Left renal pelvis (tissue), 4 donors: ENCODE data around the gene GRWD1. TPM values are rescaled to one million over a fixed set of nuclear protein-coding genes. Genes with fewer than 3 reads are reported as not detected.

Experiments used
- DNase-seq, 4 donors: peaks; one replicate each; pipeline ENCODE4 v3.0.0-alpha.2; 2013; ENCODE audit warnings: low read depth in 4 of 4, low spot score in 3 of 4
- polyA plus RNA-seq, 4 donors: library from polyadenylated mRNA; unstranded; fragments of 120-200 nt; gene quantifications; one replicate each; pipeline ENCODE4 v1.2.1, GENCODE V29; 2013; ENCODE audit not compliant: insufficient read length in 4 of 4

GRWD1 gene
- polyA plus RNA-seq, 4 donors: 18.0 to 28.1 (median 24.7) TPM

DNA sequence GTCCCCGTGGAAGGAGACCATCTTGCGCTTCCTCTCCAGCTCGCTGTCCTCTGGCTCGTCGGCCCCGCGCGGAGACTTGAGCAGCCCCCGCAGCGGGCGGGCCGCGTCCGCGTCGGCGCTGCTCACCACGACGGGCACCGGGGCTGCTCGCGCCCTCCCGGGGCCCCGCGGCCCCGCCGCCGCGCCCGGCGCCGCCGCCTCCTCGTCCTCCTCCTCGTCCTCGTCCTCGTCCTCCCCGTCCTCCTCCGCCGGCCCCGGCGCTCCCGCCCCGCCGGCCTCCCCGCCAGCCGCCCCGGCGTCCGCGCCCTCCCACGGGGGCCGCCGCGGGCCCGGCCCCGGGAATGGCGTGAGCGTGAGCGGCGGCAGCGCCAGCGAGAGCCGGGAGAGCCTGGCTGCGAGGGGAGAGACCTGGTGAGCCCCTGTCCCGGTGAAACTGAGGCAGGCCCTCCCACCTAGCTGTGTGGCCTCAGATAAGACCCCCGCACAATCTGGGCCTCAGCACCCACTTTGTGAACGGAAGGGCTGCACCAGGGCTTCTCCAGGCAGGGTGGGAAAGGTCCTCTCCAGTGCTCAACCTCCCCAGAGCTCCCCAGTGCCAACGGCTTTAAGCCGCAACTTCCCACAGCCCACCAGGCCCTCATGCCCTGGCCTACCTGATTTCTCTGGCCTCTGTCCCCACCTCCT lies 48.1 kb downstream of the GRWD1 start:
- DNase-seq: no peak

DNA sequence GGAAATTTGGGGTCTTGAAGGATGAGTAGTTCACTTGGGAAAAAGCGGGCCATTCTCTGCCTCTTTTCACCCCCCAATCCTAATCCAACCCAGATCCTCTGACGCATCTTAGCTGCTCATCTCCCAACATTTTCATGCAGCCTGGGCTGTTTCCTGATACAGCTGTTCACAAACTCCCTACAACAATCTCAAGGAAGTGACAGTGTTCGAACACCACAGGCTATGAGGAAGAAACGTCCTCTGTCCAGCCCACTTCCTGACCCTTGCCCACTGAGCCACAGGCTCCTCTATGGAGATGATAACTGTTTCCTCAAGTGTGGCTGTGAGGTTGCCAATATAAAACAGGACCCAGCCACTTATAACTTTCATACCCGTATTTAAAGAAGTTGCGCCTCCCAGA lies 49.6 kb downstream of the GRWD1 start:
- DNase-seq: no peak

DNA sequence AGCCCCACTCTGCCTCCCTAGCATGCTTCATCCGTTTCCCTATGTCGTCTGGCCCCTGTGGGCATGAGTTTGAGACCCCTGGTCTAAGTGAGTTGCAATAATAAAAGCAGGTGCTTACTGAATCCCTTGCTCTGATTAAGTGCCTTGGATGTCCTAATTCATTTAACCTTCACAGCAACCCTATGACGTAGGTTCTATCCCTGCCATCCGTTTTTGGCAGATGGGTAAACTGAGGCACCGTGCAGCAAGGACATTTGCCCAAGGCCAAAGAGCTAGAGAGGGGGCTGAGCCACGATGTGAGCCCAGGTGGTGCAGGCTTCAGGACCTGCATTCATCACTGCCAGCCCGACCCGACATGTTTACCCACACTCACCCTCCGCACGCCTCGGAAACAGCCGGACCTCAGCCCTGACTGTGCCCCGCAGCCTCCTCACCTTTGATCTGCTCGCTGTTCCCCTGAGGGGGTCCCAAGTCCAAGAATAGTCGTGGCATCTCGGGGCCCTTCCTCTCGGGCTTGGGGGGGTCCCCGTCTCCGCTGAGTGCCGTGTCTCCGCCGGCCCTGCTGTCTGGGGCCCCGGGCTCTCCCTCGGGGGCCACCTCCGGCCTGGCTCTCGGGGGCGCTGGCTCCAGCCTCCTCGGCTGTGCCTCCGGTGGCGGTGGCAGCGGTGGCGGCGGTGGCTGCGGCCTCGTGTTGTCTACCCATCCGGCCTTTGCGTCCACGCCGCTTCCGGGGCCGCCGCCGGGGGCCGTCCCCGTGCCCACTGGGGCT lies 51.4 kb downstream of the GRWD1 start:
- no peak for DNase-seq

DNA sequence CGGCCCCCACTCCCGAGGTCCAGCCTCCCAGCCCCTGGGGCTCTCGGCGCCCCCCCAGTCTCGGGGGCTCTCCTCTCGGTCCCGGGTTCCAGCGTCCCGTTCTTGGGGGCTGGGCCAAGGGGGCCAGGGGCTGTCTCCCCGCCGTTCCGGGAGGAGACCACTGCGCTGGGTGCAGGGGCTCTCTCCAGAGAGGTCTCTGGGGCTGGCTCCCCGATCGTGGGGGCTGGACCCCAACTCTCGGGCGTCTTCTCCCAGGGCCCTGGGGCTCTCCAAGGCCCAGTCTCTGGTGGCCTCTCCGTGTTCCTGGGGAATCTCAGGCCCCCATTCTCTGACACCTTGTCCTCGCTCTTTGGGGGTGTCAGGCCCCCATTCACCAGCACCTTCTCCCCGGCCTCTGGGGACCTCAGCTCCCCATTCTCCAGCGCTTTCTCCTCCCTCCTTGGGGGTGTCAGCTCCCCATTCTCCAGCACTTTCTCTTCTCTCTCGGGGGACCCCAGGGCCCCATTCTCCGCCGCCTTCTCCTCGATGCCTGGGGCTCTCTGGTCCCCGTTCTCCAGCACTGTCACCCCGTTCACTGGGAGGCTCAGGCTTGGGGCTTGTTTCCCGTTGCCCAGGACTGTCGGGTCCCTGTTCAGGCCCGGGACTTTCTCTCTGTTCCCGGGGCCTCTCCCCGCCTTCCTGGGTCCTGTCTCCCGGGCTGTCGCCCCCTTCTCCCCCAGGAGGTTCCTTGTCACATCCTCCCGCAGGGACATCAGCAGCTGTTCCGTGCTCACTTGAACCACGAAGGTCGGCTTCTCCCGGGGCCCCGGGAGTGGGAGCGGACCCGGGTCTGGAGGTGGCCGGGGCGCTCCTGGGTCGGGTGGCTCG lies 52.2 kb downstream of the GRWD1 start:
- no peak for DNase-seq

DNA sequence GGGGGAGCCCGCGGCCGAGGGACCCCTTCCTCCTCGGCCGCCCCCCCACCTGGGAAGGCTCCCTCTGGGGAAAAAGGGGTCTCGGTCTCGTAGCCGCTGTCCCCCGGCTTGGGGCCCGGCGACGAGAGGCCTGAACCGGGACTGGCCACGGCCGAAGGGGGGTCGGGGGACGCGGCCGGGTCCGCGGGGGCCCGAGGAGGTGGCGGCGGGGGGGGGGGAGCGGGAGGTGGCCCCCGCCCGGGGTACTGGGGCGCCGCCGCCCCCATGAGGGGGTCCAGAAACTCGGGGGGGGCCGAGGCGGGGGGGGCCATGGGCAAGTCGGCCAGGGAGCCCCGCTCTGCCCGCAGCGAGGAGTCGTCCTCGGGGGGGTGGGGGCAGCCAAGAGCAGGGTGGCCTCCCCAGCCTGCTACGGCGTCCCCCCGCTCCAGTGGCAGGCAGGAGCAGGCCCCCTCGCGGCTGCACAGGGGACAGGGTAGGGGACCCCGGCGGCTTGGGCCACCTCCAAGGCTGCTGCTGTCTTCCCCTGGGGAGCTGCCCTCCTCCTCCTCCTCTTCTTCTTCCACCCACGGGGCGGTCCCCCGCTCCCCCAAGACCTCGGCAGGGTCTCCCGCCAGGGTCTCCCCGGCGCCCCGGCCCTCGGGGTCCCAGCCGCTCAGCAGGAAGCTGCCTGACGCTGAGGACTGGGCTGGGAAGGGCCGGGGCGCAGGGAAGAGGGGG lies 53.0 kb downstream of the GRWD1 start:
- no peak for DNase-seq

DNA sequence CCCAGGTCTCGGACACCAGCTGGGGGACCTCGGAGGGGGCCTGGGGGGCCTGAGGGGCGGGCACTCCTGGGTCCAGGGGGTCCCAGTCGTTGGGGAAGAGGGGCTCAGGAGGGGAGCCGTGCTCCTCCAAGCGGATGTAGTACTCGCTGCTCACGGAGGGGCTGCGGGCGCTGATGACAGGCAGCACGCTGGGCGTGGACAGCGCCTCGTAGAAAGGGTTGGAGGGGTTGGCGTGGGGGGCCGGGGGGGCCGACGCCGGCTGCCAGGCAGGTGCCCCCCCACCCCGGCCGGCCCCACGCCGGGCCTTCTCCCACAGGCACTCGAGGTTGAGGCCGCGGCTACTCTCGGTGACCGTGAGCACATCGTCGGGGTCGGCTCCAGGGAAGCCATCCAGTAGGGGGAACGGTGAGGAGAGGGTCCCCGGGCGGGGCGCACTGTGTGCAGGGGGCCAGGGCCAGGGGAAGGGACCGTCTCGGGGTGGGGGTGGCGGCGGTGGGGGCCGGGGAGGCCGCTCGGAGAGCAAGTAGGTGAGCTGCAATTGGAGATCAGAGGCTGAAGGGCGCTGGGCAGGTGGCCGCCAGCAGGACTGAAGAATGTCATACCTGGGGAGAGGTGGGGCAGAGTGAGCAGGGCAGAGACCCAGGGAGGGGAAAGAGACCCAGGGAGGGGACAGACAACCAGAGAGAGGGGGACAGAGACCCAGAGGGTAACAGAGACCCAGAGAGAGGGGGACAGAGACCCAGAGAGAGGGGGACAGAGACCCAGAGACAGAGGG lies 53.7 kb downstream of the GRWD1 start:
- no peak for DNase-seq

DNA sequence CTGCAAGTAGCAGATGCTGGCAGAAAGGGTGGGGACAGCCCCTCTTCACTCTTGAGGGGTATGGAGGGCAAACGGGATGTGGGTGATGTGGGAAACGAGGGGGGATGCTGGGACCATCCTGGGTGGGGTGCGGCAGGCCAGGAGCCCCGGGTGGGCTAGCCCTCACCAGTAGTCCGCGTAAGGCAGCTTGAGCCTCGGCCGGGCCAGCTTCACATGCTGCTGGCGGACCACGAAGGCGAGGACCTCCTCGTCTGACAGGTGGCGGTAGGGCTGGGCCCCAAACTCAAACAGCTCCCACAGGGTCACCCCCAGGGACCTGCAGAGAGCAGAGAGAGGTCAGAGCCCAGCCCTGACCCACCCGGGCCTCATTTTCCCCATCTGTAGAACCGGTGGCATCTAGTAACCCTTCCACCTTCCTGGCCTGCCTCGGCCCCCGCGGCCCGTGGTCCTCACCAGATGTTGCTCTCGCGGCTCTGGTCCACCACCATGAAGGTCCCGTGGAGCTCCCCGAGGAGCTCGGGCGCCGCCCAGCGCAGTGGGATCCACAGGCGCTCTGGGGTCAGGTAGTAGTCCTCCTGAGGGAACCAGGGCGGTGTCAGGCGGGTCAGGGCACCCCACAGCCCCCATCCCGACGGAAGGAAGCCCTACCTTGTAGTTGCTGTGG lies 55.2 kb downstream of the GRWD1 start:
- DNase-seq: no peak

DNA sequence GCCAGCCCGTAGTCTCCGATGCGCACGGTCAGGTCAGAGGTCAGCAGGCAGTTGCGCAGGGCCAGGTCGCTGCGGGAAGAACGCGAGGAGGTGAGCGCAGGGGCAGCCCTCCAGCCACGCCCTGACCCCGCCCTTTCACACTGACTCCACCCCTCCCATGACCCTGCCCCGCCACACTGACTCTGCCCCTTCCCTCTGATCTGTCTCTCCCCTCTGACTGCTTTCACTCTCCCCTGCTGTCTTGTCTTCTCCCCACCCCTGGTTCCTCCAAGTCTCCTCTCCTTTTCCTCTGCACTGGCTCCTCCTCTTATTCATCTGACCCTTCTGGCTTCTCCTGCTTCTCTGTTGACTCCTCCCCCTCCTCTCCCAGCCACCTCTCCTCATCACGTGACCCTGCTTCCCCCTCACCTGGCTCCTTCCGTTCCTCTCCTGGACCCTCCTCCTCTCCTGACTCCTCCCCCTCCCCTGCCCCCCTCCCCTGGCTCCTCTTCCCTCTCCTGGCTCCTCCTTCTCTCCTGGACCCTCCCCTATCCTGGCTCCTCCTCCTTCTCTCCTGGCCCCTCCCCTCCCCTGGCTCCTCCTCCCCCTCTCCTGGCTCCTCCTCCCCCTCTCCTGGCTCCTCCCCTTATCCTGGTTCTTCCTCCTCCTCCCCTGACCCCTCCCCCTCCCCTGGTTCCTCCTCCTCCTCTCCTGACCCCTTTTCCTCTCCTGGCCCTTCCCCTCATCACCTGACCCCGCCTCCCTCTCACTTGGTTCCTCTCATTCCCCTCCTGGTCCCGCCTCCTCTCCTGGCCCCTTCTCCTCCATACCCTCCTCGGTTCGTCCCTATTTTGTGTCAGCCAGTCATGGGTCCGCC lies 55.9 kb downstream of the GRWD1 start:
- peak; percentile 73 to 87 (median 82) for DNase-seq

DNA sequence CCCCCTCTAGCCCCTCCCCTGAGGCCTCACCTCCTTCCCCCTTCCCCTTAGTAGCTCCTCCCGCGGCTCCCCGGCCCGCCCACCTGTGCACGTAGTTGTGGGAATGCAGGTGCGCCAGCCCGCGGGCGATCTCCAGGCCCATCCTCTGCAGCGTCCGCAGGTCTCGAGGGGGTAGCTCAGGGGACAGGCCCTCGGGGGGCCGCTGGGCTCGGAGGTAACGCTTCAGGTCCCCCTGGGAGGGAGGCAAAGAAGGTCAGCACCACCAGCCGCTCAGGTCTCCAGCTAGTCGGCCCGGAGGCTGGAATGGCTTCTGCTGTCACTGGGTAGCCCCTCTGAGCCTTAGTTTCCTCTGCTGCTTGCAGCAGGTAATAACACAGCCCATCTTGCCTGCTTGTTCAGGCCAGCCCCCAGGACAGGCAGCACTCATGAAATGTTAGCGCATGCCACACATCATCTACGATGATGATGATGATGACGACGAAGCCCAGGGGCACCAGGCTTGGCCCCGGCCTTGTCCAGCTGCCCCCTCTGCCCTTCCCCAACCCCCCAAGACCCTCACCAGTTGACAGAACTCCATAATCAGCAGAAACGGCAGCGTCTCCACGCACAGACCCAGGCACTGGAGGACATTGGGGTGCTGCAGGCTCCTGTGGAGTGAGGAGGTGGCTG lies 56.7 kb downstream of the GRWD1 start:
- DNase-seq: no peak

DNA sequence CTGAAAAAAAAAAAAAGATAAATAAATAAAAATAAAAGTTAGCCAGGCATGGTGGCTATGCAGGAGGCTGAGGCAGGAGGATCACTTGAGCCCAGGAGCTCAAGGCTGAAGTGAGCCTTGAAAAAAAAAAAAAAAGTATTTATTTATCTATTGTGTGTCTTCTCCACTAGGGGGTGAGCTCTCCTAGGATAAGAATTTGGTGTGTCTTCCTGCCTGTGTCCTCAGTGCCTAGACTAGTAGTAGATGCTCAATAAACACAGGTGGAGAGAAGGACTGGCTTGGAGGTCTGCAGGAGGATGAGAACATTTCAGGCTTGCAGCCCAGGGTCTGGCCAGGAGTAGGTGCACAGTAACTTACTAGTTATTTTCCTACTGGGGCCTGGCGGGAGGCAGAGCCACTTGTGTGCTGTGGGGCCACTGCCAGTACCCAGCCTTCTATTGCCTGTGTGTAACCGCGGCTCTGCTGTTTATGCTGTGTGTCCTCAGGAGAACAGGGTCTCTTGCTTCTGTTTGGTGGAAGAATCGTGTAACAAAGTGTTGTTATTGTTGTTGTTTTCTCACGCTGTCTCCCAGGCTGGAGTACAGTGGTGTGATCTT lies 60.5 kb downstream of the GRWD1 start:
- DNase-seq: no peak

Other genes with a start within 250 kb of the GRWD1 start
- 10 to 100 TPM; 52.7 to 63.3 (median 56.4) TPM for gene CARD8, start 190.1 kb upstream of the GRWD1 start, polyA plus RNA-seq
- gene ZNF114, start 175.9 kb upstream of the GRWD1 start, polyA plus RNA-seq: 1 to 10 TPM; 5.1 to 7.8 (median 6.7) TPM
- 100 to 1,000 TPM in 1 of 4 donors, 10 to 100 TPM in 3; 68.5 to 190 (median 82.6) TPM for gene EMP3, start 120.4 kb upstream of the GRWD1 start, polyA plus RNA-seq
- 10 to 100 TPM in 3 of 4 donors, 1 to 10 TPM in 1; 4.0 to 14.2 (median 11.8) TPM for gene TMEM143, start 82.0 kb upstream of the GRWD1 start, polyA plus RNA-seq
- under 1 TPM; 0.14 to 0.44 (median 0.33) TPM for gene SYNGR4, start 81.6 kb upstream of the GRWD1 start, polyA plus RNA-seq
- 100 to 1,000 TPM; 203 to 255 (median 230) TPM for gene KDELR1, start 54.4 kb upstream of the GRWD1 start, polyA plus RNA-seq
- gene GRIN2D, start 52.3 kb upstream of the GRWD1 start, polyA plus RNA-seq: 1 to 10 TPM in 1 of 4 donors, under 1 TPM in 3; 0.54 to 2.2 (median 0.67) TPM
- gene KCNJ14, start 9.6 kb downstream of the GRWD1 start, polyA plus RNA-seq: 1 to 10 TPM in 1 of 4 donors, under 1 TPM in 3; 0.54 to 1.2 (median 0.85) TPM
- 100 to 1,000 TPM in 1 of 4 donors, 10 to 100 TPM in 3; 72.4 to 106 (median 78.0) TPM for gene CYTH2, start 23.4 kb downstream of the GRWD1 start, polyA plus RNA-seq
- gene LMTK3, start 65.9 kb downstream of the GRWD1 start, polyA plus RNA-seq: 1 to 10 TPM in 3 of 4 donors, under 1 TPM in 1; 0.41 to 5.3 (median 2.0) TPM
- gene SULT2B1, start 106.2 kb downstream of the GRWD1 start, polyA plus RNA-seq: under 1 TPM; 0.10 to 0.60 (median 0.39) TPM
- gene SPACA4, start 160.8 kb downstream of the GRWD1 start, polyA plus RNA-seq: under 1 TPM in 1 of 4 donors, not detected in 3; 0.15 TPM
- 1 to 10 TPM in 2 of 4 donors, under 1 TPM in 1, not detected in 1; 0.79 to 3.4 (median 1.9) TPM for gene FAM83E, start 169.1 kb downstream of the GRWD1 start, polyA plus RNA-seq
- 1,000 to 10,000 TPM; 1,033 to 1,349 (median 1,082) TPM for gene RPL18, start 173.2 kb downstream of the GRWD1 start, polyA plus RNA-seq
- 10 to 100 TPM in 3 of 4 donors, 1 to 10 TPM in 1; 8.4 to 34.8 (median 17.7) TPM for gene SPHK2, start 173.5 kb downstream of the GRWD1 start, polyA plus RNA-seq
- 10 to 100 TPM in 3 of 4 donors, 1 to 10 TPM in 1; 9.8 to 17.3 (median 13.9) TPM for gene DBP, start 191.4 kb downstream of the GRWD1 start, polyA plus RNA-seq
- 10 to 100 TPM; 18.2 to 58.7 (median 27.4) TPM for gene CA11, start 200.2 kb downstream of the GRWD1 start, polyA plus RNA-seq
- gene NTN5, start 227.0 kb downstream of the GRWD1 start, polyA plus RNA-seq: 1 to 10 TPM in 2 of 4 donors, under 1 TPM in 2; 0.83 to 1.9 (median 1.2) TPM
- 1 to 10 TPM; 1.3 to 4.5 (median 2.5) TPM for gene FUT2, start 250.0 kb downstream of the GRWD1 start, polyA plus RNA-seq